Astrocyte of the spinal cord (primary cell): Measurements from ENCODE around the gene RIMBP2.

Experiments
- DNase-seq: peaks from one replicate; pipeline ENCODE4 v3.0.0; 2011; ENCODE audit warnings: low read depth, low spot score
- H3K4me3 ChIP-seq: 2 replicates; pipeline ENCODE4 v1.5.1; 2011; ENCODE audit warnings: low read depth, mild to moderate bottlenecking, low read length, moderate library complexity
- in situ Hi-C: cut with HindIII; loops from 2 replicates; pipeline ENCODE4 v1.10.0; 2017; ENCODE audit warnings: low sequenced_read_pairs
- TF ChIP-seq, protein P1 (sequence below): IDR thresholded peaks from 2 replicates; pipeline ENCODE4 v1.5.1; 2012; ENCODE audit warnings: low read depth, mild to moderate bottlenecking, low read length, inconsistent platforms

RIMBP2 gene

DNA sequence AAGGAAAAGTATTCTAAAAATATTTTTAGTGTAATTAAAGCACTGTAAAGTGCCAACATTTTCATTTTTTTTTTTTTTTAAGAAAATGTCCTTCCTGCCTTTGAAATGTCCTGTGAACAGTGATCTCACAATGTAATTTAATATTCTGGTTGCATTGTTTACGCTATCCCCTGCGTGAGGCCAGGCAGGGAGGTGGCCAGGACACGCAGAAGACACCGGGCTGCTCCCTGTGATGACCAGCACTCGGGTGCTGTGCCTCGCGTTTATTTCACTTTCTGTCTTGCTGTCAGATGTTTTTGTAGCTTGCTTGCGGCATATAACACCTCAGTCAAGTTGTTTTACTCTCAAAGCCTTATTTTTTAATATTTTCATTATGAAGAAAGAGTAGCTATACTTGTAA lies 359.9 kb downstream of the RIMBP2 start:
- in situ Hi-C loops, result no loop called here
- H3K4me3 ChIP-seq, result no peak overlapping the region
- TF ChIP-seq, protein P1, sequence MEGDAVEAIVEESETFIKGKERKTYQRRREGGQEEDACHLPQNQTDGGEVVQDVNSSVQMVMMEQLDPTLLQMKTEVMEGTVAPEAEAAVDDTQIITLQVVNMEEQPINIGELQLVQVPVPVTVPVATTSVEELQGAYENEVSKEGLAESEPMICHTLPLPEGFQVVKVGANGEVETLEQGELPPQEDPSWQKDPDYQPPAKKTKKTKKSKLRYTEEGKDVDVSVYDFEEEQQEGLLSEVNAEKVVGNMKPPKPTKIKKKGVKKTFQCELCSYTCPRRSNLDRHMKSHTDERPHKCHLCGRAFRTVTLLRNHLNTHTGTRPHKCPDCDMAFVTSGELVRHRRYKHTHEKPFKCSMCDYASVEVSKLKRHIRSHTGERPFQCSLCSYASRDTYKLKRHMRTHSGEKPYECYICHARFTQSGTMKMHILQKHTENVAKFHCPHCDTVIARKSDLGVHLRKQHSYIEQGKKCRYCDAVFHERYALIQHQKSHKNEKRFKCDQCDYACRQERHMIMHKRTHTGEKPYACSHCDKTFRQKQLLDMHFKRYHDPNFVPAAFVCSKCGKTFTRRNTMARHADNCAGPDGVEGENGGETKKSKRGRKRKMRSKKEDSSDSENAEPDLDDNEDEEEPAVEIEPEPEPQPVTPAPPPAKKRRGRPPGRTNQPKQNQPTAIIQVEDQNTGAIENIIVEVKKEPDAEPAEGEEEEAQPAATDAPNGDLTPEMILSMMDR, result no peak
- no peak for DNase-seq

GRCh38 chr12:130354407-130354806 lies 361.7 kb downstream of the RIMBP2 start:
- no peak overlapping the region for H3K4me3 ChIP-seq
- DNase-seq, result no peak
- TF ChIP-seq, protein P1, result no peak
- in situ Hi-C loops, result no loop called here

DNA sequence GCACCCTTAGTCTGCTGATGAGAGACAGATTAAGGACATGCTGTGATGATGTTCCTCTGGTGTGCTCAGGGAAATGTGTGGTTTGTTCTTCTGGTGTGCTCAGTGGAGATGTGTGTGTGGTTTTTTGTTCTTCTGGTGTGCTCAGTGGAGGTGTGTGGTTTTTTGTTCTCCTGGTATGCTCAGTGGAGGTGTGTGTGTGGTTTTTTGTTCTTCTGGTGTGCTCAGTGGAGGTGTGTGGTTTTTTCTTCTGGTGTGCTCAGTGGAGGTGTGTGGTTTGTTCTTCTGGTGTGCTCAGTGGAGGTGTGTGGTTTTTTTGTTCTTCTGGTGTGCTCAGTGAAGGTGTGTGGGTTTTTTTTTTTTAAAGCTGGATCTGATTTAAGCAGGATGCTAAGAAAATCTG lies 363.0 kb downstream of the RIMBP2 start:
- in situ Hi-C loops, result no loop called here
- H3K4me3 ChIP-seq, result no peak overlapping the region
- TF ChIP-seq, protein P1, result no peak
- no peak for DNase-seq

- in situ Hi-C loops, result no loop called here
- TF ChIP-seq, protein P1, result no peak
Measured at GRCh38 chr12:130351326-130351725, 364.8 kb downstream of the RIMBP2 start.

DNA sequence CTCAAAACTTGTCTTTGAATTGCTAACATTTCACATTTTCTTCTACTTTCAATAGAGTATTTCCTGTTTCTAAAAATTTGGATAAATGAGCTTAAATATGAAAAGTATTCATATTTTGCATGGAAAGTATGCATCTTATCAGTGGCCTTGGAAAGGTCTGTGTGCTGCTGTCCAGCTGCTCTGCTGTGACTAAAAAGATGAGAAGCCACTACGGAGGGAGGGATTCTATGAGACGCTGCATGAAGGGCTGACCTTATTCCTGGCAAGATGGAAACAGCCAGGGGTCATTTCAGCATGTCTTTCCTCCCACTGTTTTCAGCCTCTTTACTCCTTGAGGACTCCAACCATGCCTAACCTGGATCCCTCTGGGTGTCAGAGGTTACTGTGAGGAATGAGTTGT lies 365.4 kb downstream of the RIMBP2 start:
- no peak for DNase-seq
- TF ChIP-seq, protein P1, result no peak
- in situ Hi-C loops, result no loop called here
- H3K4me3 ChIP-seq, result no peak overlapping the region

More at GRCh38 chr12:130351326-130351725, 364.8 kb downstream of the RIMBP2 start:
- H3K4me3 ChIP-seq, result no peak overlapping the region
- no peak for DNase-seq

GRCh38 chr12:130347588-130347987 lies 368.5 kb downstream of the RIMBP2 start:
- DNase-seq, result no peak
- no peak overlapping the region for H3K4me3 ChIP-seq
- in situ Hi-C loops, result no loop called here
- TF ChIP-seq, protein P1, result no peak
